HepG2 (cell line): ENCODE measurements around the gene TMCC1. TPM values are rescaled to one million over a fixed set of nuclear protein-coding genes. Genes with fewer than 3 reads are reported as not detected.
"Not testable (repeated sequence)": the region's sequence is repeated elsewhere in the genome, so short reads cannot be mapped to it uniquely, and the experiment has no call there.

Experiments used
- ATAC-seq: fragments of 200-7000 bp; cut with Tn5 transposase; 3 replicates; pipeline ENCODE4 v1.9.1; 2020; ENCODE audit warnings: mild to moderate bottlenecking, moderate library complexity
- BruUV-seq: library from RNA; stranded (reverse); fragments of 400-500 nt; replicated peaks from 2 replicates; lab custom pipeline; 2021; lab: Mats Ljungman, UMichigan
- CTCF ChIA-PET: fragments of 300-600 bp; formaldehyde crosslinking; extraction: SDS; loops from one replicate; lab custom pipeline; 2021; ENCODE audit warnings: low total read pairs, inconsistent platforms, low intra/inter-chr PET ratio; lab: Yijun Ruan, JAX
- POLR2A ChIA-PET: fragments of 350-600 bp; sonication (Branson Sonifier 250); formaldehyde crosslinking; loops from one replicate; lab custom pipeline; 2020; ENCODE audit warnings: antibody characterized with exemption, inconsistent platforms; lab: Yijun Ruan, JAX
- DNase-seq: peaks from one replicate; pipeline ENCODE4 v3.0.0-alpha.2; 2015; ENCODE audit warnings: low spot score
- FAIRE-seq: peaks from 3 replicates; lab custom pipeline; 2011; peaks lifted over from hg19 to GRCh38; lab: Jason Lieb, UNC
- H2AFZ ChIP-seq: one replicate; pipeline ENCODE4 v1.6.1; 2011; ENCODE audit warnings: low read length, inconsistent platforms
- H3K27ac ChIP-seq: fragments of 300-600 bp; 3 replicates; pipeline ENCODE4 v1.8.0; 2011; ENCODE audit warnings: mixed run types, mild to moderate bottlenecking, mixed read lengths, low read length, inconsistent platforms; ENCODE audit not compliant: insufficient read depth; ENCODE audit errors: extremely low read length
- H3K27me3 ChIP-seq, 2 experiments: fragments of 200-600 bp in 1 of 2; 2 replicates in 1 of 2; 3 replicates in 1 of 2; pipeline versions ENCODE4 v1.6.0 to v1.8.0; 2011; ENCODE audit warnings: low read length in 2 of 2, mild to moderate bottlenecking in 2 of 2, moderate library complexity in 2 of 2, inconsistent platforms in 1 of 2; ENCODE audit not compliant: insufficient read depth in 2 of 2, control insufficient read depth in 1 of 2
- H3K36me3 ChIP-seq, 2 experiments: fragments of 200-600 bp in 1 of 2; replicated peaks in 1 of 2; 2 replicates in 1 of 2; 3 replicates in 1 of 2; pipeline versions ENCODE4 v1.5.1 to v1.8.0; 2011; ENCODE audit warnings: low read length in 2 of 2, inconsistent platforms in 1 of 2; ENCODE audit not compliant: insufficient read depth in 2 of 2, control insufficient read depth in 1 of 2
- H3K4me1 ChIP-seq: 2 replicates; pipeline ENCODE4 v1.5.1; 2012; ENCODE audit warnings: low read length, inconsistent platforms; ENCODE audit not compliant: insufficient read depth
- H3K4me2 ChIP-seq: 2 replicates; pipeline ENCODE4 v1.6.0; 2011; ENCODE audit warnings: low read depth, low read length, inconsistent platforms
- H3K4me3 ChIP-seq, 3 experiments: fragments of 200-600 bp in 1 of 3; sonication (generic), shearing (Covaris generic) in 1 of 3; replicated peaks in 1 of 3; 2 replicates each; pipeline ENCODE4 v1.5.1; 2011 to 2016; ENCODE audit warnings: low read length in 3 of 3, inconsistent platforms in 2 of 3, low read depth in 2 of 3, mild to moderate bottlenecking in 2 of 3, control low read depth in 1 of 3, mixed read lengths in 1 of 3; ENCODE audit not compliant: insufficient read depth in 1 of 3
- H3K79me2 ChIP-seq: one replicate; pipeline ENCODE4 v1.6.1; 2011; ENCODE audit warnings: low read length, inconsistent platforms; ENCODE audit not compliant: insufficient read depth
- H3K9ac ChIP-seq: 2 replicates; pipeline ENCODE4 v1.6.0; 2011; ENCODE audit warnings: mild to moderate bottlenecking, low read depth, low read length, inconsistent platforms; ENCODE audit not compliant: insufficient read depth
- H3K9me3 ChIP-seq: 2 replicates; pipeline ENCODE4 v1.5.1; 2012; ENCODE audit warnings: mild to moderate bottlenecking, low read length
- H4K20me1 ChIP-seq: 2 replicates; pipeline ENCODE4 v1.6.0; 2011; ENCODE audit warnings: inconsistent platforms, mild to moderate bottlenecking, low read length, moderate library complexity; ENCODE audit not compliant: insufficient read depth
- HNF4A ChIP-seq: sonication (generic); formaldehyde crosslinking; IDR thresholded peaks from 2 replicates; pipeline ENCODE4 v1.4.0; 2020; ENCODE audit warnings: missing genetic modification reagents
- HNF4G ChIP-seq, 2 experiments: sonication (generic) in 1 of 2; formaldehyde crosslinking in 1 of 2; IDR thresholded peaks; 2 replicates each; pipeline versions ENCODE4 v1.4.0 to v1.6.1; 2011 to 2020; ENCODE audit warnings: borderline replicate concordance in 2 of 2, low read depth in 2 of 2, mild to moderate bottlenecking in 2 of 2, low read length in 1 of 2, missing genetic modification reagents in 1 of 2, moderate library complexity in 1 of 2
- KLF16 ChIP-seq, 2 experiments: sonication (generic) in 1 of 2; formaldehyde crosslinking in 1 of 2; IDR thresholded peaks; 2 replicates each; pipeline versions ENCODE4 v1.6.1 to v1.8.0; 2016 to 2023; ENCODE audit warnings: missing genetic modification reagents in 2 of 2, missing compliant biosample characterization in 1 of 2
- SP5 ChIP-seq: IDR thresholded peaks from 2 replicates; pipeline ENCODE4 v1.6.1; 2016; ENCODE audit warnings: low read depth, borderline replicate concordance
- ZNF44 ChIP-seq: sonication (generic); formaldehyde crosslinking; IDR thresholded peaks from 2 replicates; pipeline ENCODE4 v1.5.1; 2020; ENCODE audit warnings: mild to moderate bottlenecking, missing genetic modification reagents
- WGBS: methylation state at CpG from one replicate; pipeline ENCODE4 v1.1.6; 2017; ENCODE audit warnings: low lambda C conversion rate; 5-methylcytosine and 5-hydroxymethylcytosine counted together
- in situ Hi-C: cut with HindIII; loops from 2 replicates; pipeline ENCODE4 v1.10.0; 2017; ENCODE audit warnings: low pct_unique_long_range_greater_than_20kb; ENCODE audit not compliant: extremely low pct_ligation_motif_present
- intact Hi-C: fragments of 100-400 bp; cut with micrococcal nuclease; formaldehyde crosslinking; loops from one replicate; pipeline ENCODE4 v1.10.0; 2022; ENCODE audit not compliant: unreplicated experiment
- polyA plus RNA-seq, 8 experiments: library from polyadenylated mRNA; depleted of rRNA in 3 of 8; stranded (reverse) in 7 of 8; unstranded in 1 of 8; fragments of >200 nt; fragmentation: Illumina TruSeq in 4 of 8; extraction: Trizol in 4 of 8; gene quantifications; 2 replicates each; pipeline versions ENCODE4 v1.2.1 to v1.2.3, GENCODE V29; 2011 to 2016; ENCODE audit warnings: low read depth in 4 of 8, missing spikeins in 1 of 8, mixed read lengths in 1 of 8; ENCODE audit not compliant: insufficient read depth in 1 of 8
- total RNA-seq, 5 experiments: library from RNA; depleted of rRNA; stranded (reverse); fragments of >200 nt; fragmentation: Illumina TruSeq; extraction: Trizol; gene quantifications; 2 replicates each; pipeline ENCODE4 v1.2.3, GENCODE V29; 2016; ENCODE audit warnings: low read depth in 1 of 5
- TF ChIP-seq, protein P1 (sequence below): sonication (generic); formaldehyde crosslinking; IDR thresholded peaks from 2 replicates; pipeline ENCODE4 v1.8.0; 2022; ENCODE audit warnings: mild to moderate bottlenecking, missing genetic modification reagents

Gene TMCC1
- total and polyA plus RNA-seq, 2 of the 13 experiments (the other 11 are each of a cell fraction or from before 2014, with no cell fraction given) = 12.1 to 264 TPM

DNA sequence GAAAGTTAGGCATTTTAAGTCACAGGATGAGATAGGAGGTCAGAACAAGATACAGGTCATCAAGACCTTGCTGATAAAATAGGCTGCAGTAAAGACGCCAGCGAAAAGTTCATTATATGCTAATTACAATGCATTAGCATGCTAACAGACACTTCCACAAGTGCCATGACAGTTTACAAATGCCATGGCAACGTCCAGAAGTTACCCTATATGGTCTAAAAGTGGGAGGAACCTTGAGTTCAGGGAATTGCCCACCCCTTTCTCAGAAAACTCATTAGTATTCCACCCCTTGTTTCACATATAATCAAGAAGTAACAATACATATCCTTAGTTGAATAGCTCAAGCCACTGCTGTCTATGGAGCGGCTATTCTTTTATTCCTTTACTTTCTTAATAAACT is 194.3 kb downstream of the TMCC1 start (continued):
- TF ChIP-seq, protein P1, sequence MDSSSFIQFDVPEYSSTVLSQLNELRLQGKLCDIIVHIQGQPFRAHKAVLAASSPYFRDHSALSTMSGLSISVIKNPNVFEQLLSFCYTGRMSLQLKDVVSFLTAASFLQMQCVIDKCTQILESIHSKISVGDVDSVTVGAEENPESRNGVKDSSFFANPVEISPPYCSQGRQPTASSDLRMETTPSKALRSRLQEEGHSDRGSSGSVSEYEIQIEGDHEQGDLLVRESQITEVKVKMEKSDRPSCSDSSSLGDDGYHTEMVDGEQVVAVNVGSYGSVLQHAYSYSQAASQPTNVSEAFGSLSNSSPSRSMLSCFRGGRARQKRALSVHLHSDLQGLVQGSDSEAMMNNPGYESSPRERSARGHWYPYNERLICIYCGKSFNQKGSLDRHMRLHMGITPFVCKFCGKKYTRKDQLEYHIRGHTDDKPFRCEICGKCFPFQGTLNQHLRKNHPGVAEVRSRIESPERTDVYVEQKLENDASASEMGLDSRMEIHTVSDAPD (CRISPR knock-in tag) = no peak
- TF ChIP-seq SP5 (CRISPR knock-in tag) (no peak), KLF16 (CRISPR knock-in tag; IDR thresholded peaks at IDR 0.05) (no peak)

DNA sequence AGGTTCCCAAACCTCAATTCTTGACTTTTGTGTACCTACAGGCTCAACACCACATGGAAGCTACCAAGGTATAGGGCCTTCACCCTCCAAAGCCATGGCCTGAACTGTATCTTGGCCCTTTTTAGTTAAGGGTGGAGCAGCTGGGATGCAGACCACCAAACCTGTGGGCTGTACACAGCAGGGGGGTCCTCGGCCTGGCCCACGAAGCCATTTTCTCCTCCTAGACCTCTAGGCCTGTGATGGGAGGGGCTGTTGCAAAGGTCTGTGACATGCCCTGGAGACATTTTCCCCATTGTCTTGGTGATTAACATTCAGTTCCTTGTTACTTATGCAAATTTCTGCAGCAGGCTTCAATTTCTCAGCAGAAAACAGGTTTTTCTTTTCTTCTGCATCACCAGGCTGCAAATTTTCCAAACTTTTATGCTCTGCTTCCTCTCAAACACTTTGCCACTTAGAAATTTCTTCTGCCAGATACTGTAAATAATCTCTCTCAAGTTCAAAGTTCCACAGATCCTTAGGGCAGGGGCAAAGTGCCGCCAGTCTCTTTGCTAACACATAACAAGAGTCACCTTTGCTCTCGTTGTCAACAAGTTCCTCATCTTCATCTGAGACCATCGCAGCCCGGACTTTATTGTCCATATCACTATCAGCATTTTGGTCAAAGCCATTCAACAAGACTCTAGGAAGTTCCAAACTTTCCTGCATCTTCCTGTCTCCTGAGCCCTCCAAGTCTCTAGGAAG is 196.1 kb downstream of the TMCC1 start:
- BruUV-seq = no TSS peak
- ChIA-PET CTCF (no interaction called here), POLR2A (no interaction called here)
- no peaks in the 10 kb centered on the region for H3K79me2 ChIP-seq
- no peak for ATAC-seq
- H3K36me3 ChIP-seq = peaks cover 0 to 3% of the 10 kb centered on the region in 2 experiments; a peak in 2 of 5 replicates
- H3K4me3 ChIP-seq = no peak overlapping the region
- H4K20me1 ChIP-seq = no peaks in the 10 kb centered on the region
- FAIRE-seq = no peak
- intact Hi-C loops = no loop called here
- no peak overlapping the region for H3K9ac ChIP-seq
- WGBS = 74% methylated on average over 4 of the region's 6 CpGs
- no peak overlapping the region for H2AFZ ChIP-seq
- TF ChIP-seq ZNF44 (CRISPR knock-in tag) (no peak), HNF4A (CRISPR knock-in tag) (0 out of 2 replicates have a peak, but pooled peaks have one; percentile 22), HNF4G (IDR thresholded peaks at IDR 0.05; ENCODE audit: borderline replicate concordance, low read depth, low read length) (no peak), HNF4G (CRISPR knock-in tag; IDR thresholded peaks at IDR 0.05; ENCODE audit: borderline replicate concordance, low read depth) (no peak)
- no peak overlapping the region for H3K4me2 ChIP-seq
- H3K27ac ChIP-seq = no peak overlapping the region
- DNase-seq = no peak
- H3K27me3 ChIP-seq = no peaks in the 10 kb centered on the region
- in situ Hi-C loops = no loop called here
- H3K9me3 ChIP-seq = peaks cover 11% of the 10 kb centered on the region
- H3K4me1 ChIP-seq = peaks cover 14% of the 10 kb centered on the region; the same call in 1 of the 2 replicates

DNA sequence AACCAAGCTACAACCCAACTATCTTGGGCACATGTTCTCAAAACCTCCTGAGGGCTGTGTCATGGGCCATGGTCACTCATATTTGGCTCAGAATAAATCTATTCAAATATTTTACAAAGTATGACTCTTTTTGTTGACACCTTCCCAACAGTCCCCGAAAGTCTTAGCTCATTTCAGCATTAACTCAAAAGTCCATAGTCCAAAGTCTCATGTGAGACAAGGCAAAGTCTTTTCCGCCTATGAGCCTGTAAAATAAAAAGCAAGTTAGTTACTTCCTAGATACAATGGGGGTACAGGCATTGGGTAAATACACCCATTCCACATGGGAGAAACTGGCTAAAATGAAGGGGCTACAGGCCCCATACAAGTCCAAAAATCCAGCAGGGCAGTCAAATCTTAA is 197.1 kb downstream of the TMCC1 start:
- DNase-seq, H2AFZ ChIP-seq, H3K79me2 ChIP-seq, H3K36me3 ChIP-seq, H3K27me3 ChIP-seq, ATAC-seq, intact Hi-C loops, H4K20me1 ChIP-seq, in situ Hi-C loops, H3K4me2 ChIP-seq, CTCF ChIA-PET, BruUV-seq, H3K9ac ChIP-seq, H3K27ac ChIP-seq, POLR2A ChIA-PET, FAIRE-seq, H3K4me3 ChIP-seq: not testable (repeated sequence)
- H3K9me3 ChIP-seq = peaks cover 11% of the 10 kb centered on the region
- WGBS = 95% methylated on average over 2 of the region's 2 CpGs
- peaks cover 14% of the 10 kb centered on the region; the same call in 1 of the 2 replicates for H3K4me1 ChIP-seq
